Gastroesophageal sphincter (tissue), 3 donors: ENCODE data around the gene TECPR1.

Source experiments
- EP300 ChIP-seq: sonication (generic); formaldehyde crosslinking; IDR thresholded peaks from one replicate; pipeline ENCODE4 v1.6.1; 2017; ENCODE audit warnings: antibody characterized with exemption, mild to moderate bottlenecking
- POLR2A ChIP-seq, 2 donors: fragments of 450-650 bp; IDR thresholded peaks; one replicate each; pipeline ENCODE4 v1.6.1; 2017; ENCODE audit warnings: antibody characterized with exemption in 2 of 2, mild to moderate bottlenecking in 2 of 2, moderate library complexity in 1 of 2
- POLR2AphosphoS5 ChIP-seq: sonication (generic); formaldehyde crosslinking; IDR thresholded peaks from one replicate; pipeline ENCODE4 v1.6.1; 2017; ENCODE audit warnings: antibody characterized with exemption
- TF ChIP-seq, protein P1 (sequence below), 4 experiments: fragments of 200-600 bp in 2 of 4; fragments of 450-650 bp in 2 of 4; sonication (generic) in 1 of 4; IDR thresholded peaks; one replicate each; pipeline ENCODE4 v1.5.1; 2017 to 2019; ENCODE audit warnings: antibody characterized with exemption in 4 of 4, mild to moderate bottlenecking in 2 of 4, moderate library complexity in 2 of 4

DNA sequence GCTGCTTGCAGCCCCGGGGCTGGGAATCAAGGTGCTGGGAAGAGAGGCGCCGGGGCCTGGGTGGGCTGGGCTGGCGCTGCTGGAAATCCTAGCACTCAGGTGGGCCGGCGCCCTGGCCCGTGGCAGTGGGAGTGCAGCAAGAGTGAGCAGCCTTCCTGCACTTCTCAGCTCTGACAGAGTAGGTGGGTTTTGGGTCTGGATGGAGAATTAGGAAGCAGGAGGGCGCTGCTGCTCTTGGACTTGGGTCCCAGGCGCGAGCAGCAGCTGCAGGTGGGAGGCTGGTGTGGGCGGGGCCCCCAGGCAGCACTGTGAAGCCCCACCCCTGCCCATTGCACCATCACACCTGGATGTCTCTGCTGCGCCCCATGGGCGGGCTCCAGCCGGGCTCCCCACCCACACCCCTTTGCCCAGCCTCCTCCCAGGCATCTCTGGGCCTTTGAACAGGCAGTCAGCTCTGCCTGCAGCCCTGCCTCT lies 35.5 kb upstream of the TECPR1 start:
- TF ChIP-seq, protein P1, sequence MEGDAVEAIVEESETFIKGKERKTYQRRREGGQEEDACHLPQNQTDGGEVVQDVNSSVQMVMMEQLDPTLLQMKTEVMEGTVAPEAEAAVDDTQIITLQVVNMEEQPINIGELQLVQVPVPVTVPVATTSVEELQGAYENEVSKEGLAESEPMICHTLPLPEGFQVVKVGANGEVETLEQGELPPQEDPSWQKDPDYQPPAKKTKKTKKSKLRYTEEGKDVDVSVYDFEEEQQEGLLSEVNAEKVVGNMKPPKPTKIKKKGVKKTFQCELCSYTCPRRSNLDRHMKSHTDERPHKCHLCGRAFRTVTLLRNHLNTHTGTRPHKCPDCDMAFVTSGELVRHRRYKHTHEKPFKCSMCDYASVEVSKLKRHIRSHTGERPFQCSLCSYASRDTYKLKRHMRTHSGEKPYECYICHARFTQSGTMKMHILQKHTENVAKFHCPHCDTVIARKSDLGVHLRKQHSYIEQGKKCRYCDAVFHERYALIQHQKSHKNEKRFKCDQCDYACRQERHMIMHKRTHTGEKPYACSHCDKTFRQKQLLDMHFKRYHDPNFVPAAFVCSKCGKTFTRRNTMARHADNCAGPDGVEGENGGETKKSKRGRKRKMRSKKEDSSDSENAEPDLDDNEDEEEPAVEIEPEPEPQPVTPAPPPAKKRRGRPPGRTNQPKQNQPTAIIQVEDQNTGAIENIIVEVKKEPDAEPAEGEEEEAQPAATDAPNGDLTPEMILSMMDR (IDR thresholded peaks at IDR 0.05) = no peak
- no peak for TF ChIP-seq EP300
- no peak for TF ChIP-seq POLR2A (IDR thresholded peaks at IDR 0.05)
- no peak for TF ChIP-seq POLR2AphosphoS5
